MCF 10A (cell line): ENCODE data around the gene ANO4. TPM values are rescaled to one million over a fixed set of nuclear protein-coding genes. Genes with fewer than 3 reads are reported as not detected.

Source experiments
- BruUV-seq: library from RNA; stranded (reverse); fragments of 400-500 nt; replicated peaks from 2 replicates; lab custom pipeline; 2021; lab: Mats Ljungman, UMichigan
- CTCF ChIA-PET: fragments of 300-600 bp; sonication (Branson Sonifier 250); formaldehyde crosslinking; extraction: SDS; loops from one replicate; lab custom pipeline; 2021; ENCODE audit warnings: antibody characterized with exemption, inconsistent platforms; lab: Yijun Ruan, JAX
- POLR2A ChIA-PET: fragments of 300-600, 350-650 bp; sonication (Branson Sonifier 250); formaldehyde crosslinking; extraction: SDS; loops from one replicate; lab custom pipeline; 2020; ENCODE audit warnings: antibody characterized with exemption, inconsistent platforms; lab: Yijun Ruan, JAX
- DNase-seq: peaks from one replicate; pipeline ENCODE4 v3.0.0-alpha.2; 2018; ENCODE audit not compliant: unreplicated experiment
- H3K27ac Mint-ChIP-seq: one replicate; pipeline ENCODE4 v1.8.0; 2022; ENCODE audit warnings: mild to moderate bottlenecking, low read depth, mixed read lengths; ENCODE audit not compliant: unreplicated experiment
- H3K27me3 Mint-ChIP-seq: one replicate; pipeline ENCODE4 v1.8.0; 2022; ENCODE audit warnings: mixed read lengths; ENCODE audit not compliant: insufficient read depth, unreplicated experiment
- H3K36me3 Mint-ChIP-seq: one replicate; pipeline ENCODE4 v1.8.0; 2022; ENCODE audit warnings: mild to moderate bottlenecking, moderate library complexity, mixed read lengths; ENCODE audit not compliant: insufficient read depth, unreplicated experiment
- H3K4me1 Mint-ChIP-seq: one replicate; pipeline ENCODE4 v1.8.0; 2022; ENCODE audit warnings: mixed read lengths; ENCODE audit not compliant: insufficient read depth, unreplicated experiment
- H3K4me3 Mint-ChIP-seq: one replicate; pipeline ENCODE4 v1.8.0; 2022; ENCODE audit warnings: mild to moderate bottlenecking, moderate library complexity, mixed read lengths; ENCODE audit not compliant: unreplicated experiment
- H3K9me3 Mint-ChIP-seq: one replicate; pipeline ENCODE4 v1.8.0; 2022; ENCODE audit warnings: mixed read lengths; ENCODE audit not compliant: unreplicated experiment
- CTCF ChIP-seq: fragments of 200-600 bp; IDR thresholded peaks from one replicate; pipeline ENCODE4 v1.8.0; 2022; ENCODE audit warnings: antibody characterized with exemption, mild to moderate bottlenecking; ENCODE audit not compliant: unreplicated experiment
- intact Hi-C: fragments of 100-400 bp; cut with micrococcal nuclease; formaldehyde crosslinking; loops from 2 replicates; pipeline ENCODE4 v1.14.1; 2022
- total RNA-seq: library from RNA; stranded (reverse); gene quantifications from 2 replicates; pipeline ENCODE4 v1.2.3, GENCODE V29; 2022

Gene ANO4
- total RNA-seq, 1 experiment from 2014 or later, result 0.91 TPM

- no peaks in the 10 kb centered on the region for H3K36me3 Mint-ChIP-seq
- CTCF ChIA-PET, result interaction anchor here (0.9 to 1.3 kb wide), 3 partner anchors 16 to 32 kb away, joined by 3 to 4 read pairs (median 3); no protein-coding TSS in a partner anchor
Measured at GRCh38 chr12:100877776-100878175, 83.2 kb downstream of the ANO4 start.

GRCh38 chr12:100895192-100895591 is 100.6 kb downstream of the ANO4 start:
- Mint-ChIP-seq H3K27me3 (no peaks in the 10 kb centered on the region), H3K27ac (no peak overlapping the region), H3K9me3 (no peaks in the 10 kb centered on the region), H3K36me3 (no peaks in the 10 kb centered on the region), H3K4me1 (no peaks in the 10 kb centered on the region), H3K4me3 (no peak overlapping the region)
- POLR2A ChIA-PET, result no interaction called here
- no TSS peak for BruUV-seq
- TF ChIP-seq CTCF, result no peak
- CTCF ChIA-PET, result no interaction called here
- DNase-seq, result no peak
- intact Hi-C loops, result no loop called here

More at GRCh38 chr12:100877776-100878175, 83.2 kb downstream of the ANO4 start:
- Mint-ChIP-seq H3K27ac (no peak overlapping the region), H3K4me3 (no peak overlapping the region), H3K4me1 (no peaks in the 10 kb centered on the region), H3K9me3 (peaks cover 6% of the 10 kb centered on the region), H3K27me3 (no peaks in the 10 kb centered on the region)
- BruUV-seq, result no TSS peak
- no peak for DNase-seq
- TF ChIP-seq CTCF, result peak; percentile 34
- POLR2A ChIA-PET, result no interaction called here
- intact Hi-C loops, result no loop called here

GRCh38 chr12:100896192-100896591 is 101.6 kb downstream of the ANO4 start:
- no peak for DNase-seq
- CTCF ChIA-PET, result interaction anchor here (1.2 kb wide), 1 partner anchor 19 kb away, joined by 3 read pairs; no protein-coding TSS in a partner anchor
- Mint-ChIP-seq H3K36me3 (no peaks in the 10 kb centered on the region), H3K9me3 (no peaks in the 10 kb centered on the region), H3K4me3 (no peak overlapping the region), H3K27me3 (no peaks in the 10 kb centered on the region), H3K4me1 (no peaks in the 10 kb centered on the region), H3K27ac (no peak overlapping the region)
- POLR2A ChIA-PET, result no interaction called here
- intact Hi-C loops, result no loop called here
- no peak for TF ChIP-seq CTCF
- BruUV-seq, result no TSS peak

GRCh38 chr12:100897240-100897639 is 102.7 kb downstream of the ANO4 start:
- no TSS peak for BruUV-seq
- CTCF ChIA-PET, result interaction anchor here (0.8 kb wide), 1 partner anchor 123 kb away, joined by 3 read pairs; no protein-coding TSS in a partner anchor

More at GRCh38 chr12:100897240-100897639, 102.7 kb downstream of the ANO4 start:
- intact Hi-C loops, result no loop called here
- no peaks in the 10 kb centered on the region for H3K36me3 Mint-ChIP-seq
- POLR2A ChIA-PET, result no interaction called here
- H3K27ac Mint-ChIP-seq, result no peak overlapping the region
- no peak for DNase-seq
- TF ChIP-seq CTCF, result no peak
- no peak overlapping the region for H3K4me3 Mint-ChIP-seq
- H3K27me3 Mint-ChIP-seq, result no peaks in the 10 kb centered on the region
- H3K9me3 Mint-ChIP-seq, result no peaks in the 10 kb centered on the region
- no peaks in the 10 kb centered on the region for H3K4me1 Mint-ChIP-seq
